Duodenal mucosa (tissue), 2 donors: ENCODE measurements around the gene VRK3.

Experiments
- H3K27ac ChIP-seq: one replicate; pipeline ENCODE4 v1.7.0; 2013; ENCODE audit warnings: low read depth, low read length
- H3K27me3 ChIP-seq, 2 donors: one replicate each; pipeline ENCODE4 v1.7.0; 2013; ENCODE audit warnings: low read length in 2 of 2, control low read depth in 1 of 2; ENCODE audit not compliant: insufficient read depth in 2 of 2, control insufficient read depth in 1 of 2
- H3K36me3 ChIP-seq, 2 donors: one replicate each; pipeline ENCODE4 v1.7.0; 2013; ENCODE audit warnings: low read length in 2 of 2, control low read depth in 1 of 2; ENCODE audit not compliant: insufficient read depth in 2 of 2, control insufficient read depth in 1 of 2
- H3K4me1 ChIP-seq, 2 donors: one replicate each; pipeline ENCODE4 v1.7.0; 2013; ENCODE audit warnings: low read length in 2 of 2, control low read depth in 1 of 2; ENCODE audit not compliant: insufficient read depth in 2 of 2, control insufficient read depth in 1 of 2
- H3K4me3 ChIP-seq, 2 donors: one replicate each; pipeline ENCODE4 v1.7.0; 2013; ENCODE audit warnings: low read length in 2 of 2, low read depth in 1 of 2
- H3K9ac ChIP-seq, 2 donors: one replicate each; pipeline ENCODE4 v1.7.0; 2013; ENCODE audit warnings: low read length in 2 of 2, low read depth in 1 of 2
- H3K9me3 ChIP-seq, 2 donors: one replicate each; pipeline ENCODE4 v1.7.0; 2013; ENCODE audit warnings: low read length in 2 of 2, control low read depth in 1 of 2; ENCODE audit not compliant: control insufficient read depth in 1 of 2

Gene VRK3

GRCh38 chr19:49927526-49928264 lies 97.5 kb downstream of the VRK3 start:
- peak overlapping the region; percentile 27 to 49 for H3K9ac ChIP-seq
- H3K9me3 ChIP-seq, result no peaks in the 10 kb centered on the region
- no peaks in the 10 kb centered on the region for H3K27me3 ChIP-seq
- peak overlapping the region; percentile 46 to 98 for H3K4me3 ChIP-seq
- H3K36me3 ChIP-seq, result peaks cover 23 to 47% of the 10 kb centered on the region in 2 donors
- peaks cover 11 to 13% of the 10 kb centered on the region in 2 donors for H3K4me1 ChIP-seq
- H3K27ac ChIP-seq, result no peak overlapping the region

DNA sequence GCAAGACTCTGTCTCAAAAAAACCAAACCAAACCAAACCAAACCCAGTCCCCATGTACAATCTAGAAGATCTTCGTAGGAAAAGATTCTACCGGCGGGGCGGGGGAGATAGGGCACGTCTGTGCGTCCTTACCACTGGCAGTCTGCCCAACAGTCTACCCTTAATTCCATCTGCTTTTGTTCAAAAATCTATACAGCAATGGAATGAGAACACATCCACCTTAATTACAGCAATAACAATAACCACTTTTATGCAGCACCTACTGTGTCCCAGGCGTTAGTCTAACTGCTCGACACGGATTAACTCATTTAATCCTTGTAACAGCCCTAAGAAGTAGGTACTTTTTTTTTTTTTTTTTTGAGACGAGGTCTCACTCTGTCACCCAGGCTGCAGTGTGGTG lies 98.7 kb downstream of the VRK3 start:
- peaks cover 11 to 13% of the 10 kb centered on the region in 2 donors for H3K4me1 ChIP-seq
- H3K27ac ChIP-seq, result no peak overlapping the region
- H3K9me3 ChIP-seq, result no peaks in the 10 kb centered on the region
- H3K27me3 ChIP-seq, result no peaks in the 10 kb centered on the region
- H3K9ac ChIP-seq, result no peak overlapping the region
- peaks cover 26 to 57% of the 10 kb centered on the region in 2 donors for H3K36me3 ChIP-seq
- H3K4me3 ChIP-seq, result no peak overlapping the region
